GM12891 (cell line): ENCODE data around the gene PRMT5.
"Not testable (repeated sequence)": the region's sequence is repeated elsewhere in the genome, so short reads cannot be mapped to it uniquely, and the experiment has no call there.

Experiments used
- DNase-seq: peaks from one replicate; pipeline ENCODE4 v3.0.0; 2011; ENCODE audit warnings: low spot score; ENCODE audit not compliant: insufficient read length
- FAIRE-seq: peaks from 2 replicates; lab custom pipeline; 2011; peaks lifted over from hg19 to GRCh38; lab: Jason Lieb, UNC
- PAX5 ChIP-seq: IDR thresholded peaks from 2 replicates; pipeline ENCODE4 v1.6.1; 2011; ENCODE audit warnings: low read length, moderate library complexity, mild to moderate bottlenecking; ENCODE audit not compliant: insufficient read depth, severe bottlenecking
- POLR2A ChIP-seq: IDR thresholded peaks from 2 replicates; pipeline ENCODE4 v1.6.1; 2011; ENCODE audit warnings: low read depth, low read length, control low read depth
- POLR2AphosphoS5 ChIP-seq: IDR thresholded peaks from 2 replicates; pipeline ENCODE4 v1.6.1; 2011; ENCODE audit warnings: low read depth, low read length, control low read depth
- POU2F2 ChIP-seq: IDR thresholded peaks from 2 replicates; pipeline ENCODE4 v1.6.1; 2011; ENCODE audit warnings: low read depth, mild to moderate bottlenecking, control low read depth, low read length, moderate library complexity
- SPI1 ChIP-seq: IDR thresholded peaks from 2 replicates; pipeline ENCODE4 v1.6.1; 2011; ENCODE audit warnings: low read depth, low read length, control low read depth
- TAF1 ChIP-seq: IDR thresholded peaks from 2 replicates; pipeline ENCODE4 v1.6.1; 2011; ENCODE audit warnings: low read depth, low read length, control low read depth

PRMT5 gene

DNA sequence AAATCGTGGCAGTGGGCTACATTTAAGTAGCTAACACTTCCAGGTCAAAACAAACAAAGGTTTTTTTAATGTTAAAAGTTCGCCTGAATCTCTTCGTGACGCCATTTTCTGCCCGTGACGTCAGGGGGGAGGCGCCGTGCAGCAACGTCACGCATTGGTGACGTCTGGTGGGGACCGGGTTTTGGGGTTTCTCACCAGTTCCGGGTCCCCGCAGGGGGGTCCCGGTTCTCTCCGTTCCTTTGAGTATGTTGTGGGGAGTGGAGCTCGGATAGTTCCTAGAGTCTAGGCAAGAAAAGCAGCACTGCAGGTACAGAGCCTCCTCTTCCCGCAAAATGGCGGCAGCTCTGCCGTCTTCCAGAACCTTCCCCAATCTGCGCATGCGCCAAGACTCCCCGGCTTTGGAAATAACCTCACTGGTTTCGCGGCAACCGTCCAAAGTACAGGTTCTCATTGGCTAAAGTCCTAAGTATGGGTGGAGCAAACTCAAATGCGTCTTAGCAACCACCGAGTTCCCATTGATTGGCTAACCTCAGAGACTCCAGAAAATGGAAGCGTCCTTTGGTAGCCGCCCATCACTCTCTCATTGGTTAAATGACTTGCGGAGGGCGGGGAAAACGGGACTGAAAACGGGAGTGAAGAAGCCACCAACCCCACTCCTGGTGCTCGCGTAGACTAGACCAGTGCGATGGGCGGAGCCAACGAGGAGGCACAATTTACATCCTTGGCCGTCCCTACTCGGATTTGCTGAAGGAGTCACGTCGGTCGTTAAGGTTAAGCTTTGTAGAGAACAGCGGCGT is 10.2 kb downstream of the PRMT5 start, which contains the start of gene RBM23:
RBM23 (minus strand) TSS at position 346 of the 797 bp plus-strand sequence.
- FAIRE-seq (peak; percentile 94), DNase-seq (peak; percentile 76)
- TF ChIP-seq TAF1: peak; percentile 61; the same call in 1 of the 2 replicates
- peak; percentile 86 for TF ChIP-seq POLR2AphosphoS5
- TF ChIP-seq PAX5: no peak
- TF ChIP-seq POLR2A: peak; percentile 85
- TF ChIP-seq POU2F2: peak; percentile 57; the same call in 1 of the 2 replicates
- TF ChIP-seq SPI1: no peak

DNA sequence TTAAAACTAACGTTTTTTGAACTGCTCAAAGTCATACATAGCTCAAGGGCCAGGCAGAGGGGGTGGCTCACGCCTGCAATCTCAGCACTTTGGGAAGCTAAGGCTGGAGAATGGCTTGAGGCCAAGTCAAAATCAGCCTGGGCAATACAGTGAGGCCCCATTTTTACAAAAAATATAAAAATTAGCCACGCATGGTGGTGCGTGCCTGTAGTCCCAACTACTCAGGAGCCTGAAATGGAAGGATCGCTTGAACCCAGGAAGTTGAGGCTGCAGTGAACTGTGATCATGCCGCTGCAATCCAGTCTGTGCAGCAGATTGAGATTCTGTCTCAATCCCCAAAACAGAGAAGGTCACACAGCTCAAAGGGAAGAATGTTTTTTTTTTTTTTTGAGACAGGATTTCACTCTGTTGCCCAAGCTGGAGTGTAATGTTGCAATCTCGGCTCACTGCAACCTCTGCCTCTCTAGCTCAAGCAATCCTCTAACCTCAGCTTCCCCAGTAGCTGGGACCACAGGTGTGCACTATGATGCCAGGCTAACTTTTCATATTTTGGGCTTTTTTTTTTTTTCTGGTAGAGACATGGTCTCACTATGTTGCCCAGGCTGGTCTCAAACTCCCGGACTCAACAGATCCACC is 13.2 kb downstream of the PRMT5 start:
- TF ChIP-seq POLR2AphosphoS5: peak; percentile 28; the same call in 1 of the 2 replicates
- TF ChIP-seq TAF1: no peak
- DNase-seq (no peak), FAIRE-seq (no peak)

DNA sequence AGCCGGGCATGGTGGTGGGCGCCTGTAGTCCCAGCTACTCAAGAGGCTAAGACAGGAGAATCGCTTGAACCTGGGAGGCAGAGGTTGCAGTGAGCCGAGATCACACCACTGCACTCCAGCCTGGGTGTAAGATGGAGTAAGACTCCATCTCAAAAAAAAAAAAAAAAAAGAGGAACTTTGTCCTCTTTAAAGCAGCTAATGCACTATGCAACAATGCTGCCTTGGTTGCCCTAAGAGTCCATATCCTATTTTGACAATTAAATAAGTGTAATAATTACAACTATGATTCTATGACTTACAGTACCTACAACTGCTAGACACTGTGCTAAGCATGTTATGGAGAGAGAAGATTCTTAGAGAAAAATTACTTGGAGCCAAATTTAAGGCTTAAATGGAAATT is 14.3 kb downstream of the PRMT5 start:
- not testable (repeated sequence) for FAIRE-seq, DNase-seq

DNA sequence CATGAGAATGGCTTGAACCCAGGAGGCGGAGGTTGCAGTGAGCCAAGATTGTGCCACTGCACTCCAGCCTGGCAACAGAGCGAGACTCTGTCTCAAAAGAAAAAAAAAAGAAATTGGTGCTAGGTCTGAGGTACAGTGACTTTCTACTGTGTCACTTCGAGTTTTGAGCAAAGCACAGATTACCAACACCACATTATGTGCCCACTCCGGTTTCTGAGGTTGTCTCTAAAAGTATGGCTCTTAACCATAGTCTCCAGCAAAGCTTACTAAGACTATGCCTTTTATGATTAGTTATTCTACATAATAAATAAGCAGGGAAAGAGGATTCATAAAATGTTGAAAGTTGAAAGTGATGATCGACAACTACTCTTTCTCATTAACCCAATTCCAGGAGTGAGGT is 18.3 kb downstream of the PRMT5 start:
- no peak for TF ChIP-seq TAF1
- no peak for TF ChIP-seq POLR2AphosphoS5
- FAIRE-seq: no peak
- DNase-seq: no peak

DNA sequence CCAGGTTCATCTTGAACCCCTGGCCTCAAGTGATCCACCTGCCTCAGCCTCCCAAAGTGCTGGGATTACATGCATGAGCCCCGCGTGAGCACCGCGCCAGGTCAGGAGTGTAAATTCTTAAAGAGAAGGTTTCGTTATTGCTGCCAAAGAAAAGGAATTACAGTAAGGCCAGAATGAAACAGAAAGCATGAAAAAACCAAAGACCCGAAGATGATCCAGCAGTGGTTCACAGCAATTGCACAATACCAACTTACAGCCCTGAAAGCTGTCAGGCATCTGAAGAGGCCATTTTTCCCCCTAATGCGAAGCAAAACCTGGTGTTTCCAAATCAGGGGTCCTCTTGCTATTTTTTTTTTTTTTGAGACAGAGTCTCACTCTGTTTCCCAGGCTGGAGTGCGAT is 20.6 kb downstream of the PRMT5 start:
- FAIRE-seq (no peak), DNase-seq (no peak)
- TF ChIP-seq POLR2AphosphoS5: no peak

DNA sequence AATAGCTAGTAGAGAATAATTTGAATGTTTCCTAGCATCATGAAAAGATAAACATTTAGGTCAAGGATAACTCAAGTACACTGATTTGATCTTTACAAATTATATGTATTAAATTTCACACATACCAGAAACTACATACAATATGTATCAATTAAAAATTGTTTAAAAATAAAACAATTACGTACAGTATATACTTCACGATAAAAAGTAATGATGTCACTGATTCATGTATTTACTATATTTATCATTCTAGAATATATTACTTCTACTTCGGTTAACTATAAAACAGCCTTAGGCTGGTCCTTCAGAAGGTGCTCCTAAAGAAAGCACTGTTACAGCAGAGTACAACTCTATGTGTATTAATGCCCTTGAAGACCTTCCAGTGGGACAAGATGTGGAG is 21.7 kb downstream of the PRMT5 start:
- DNase-seq (no peak), FAIRE-seq (no peak)
- TF ChIP-seq PAX5: no peak
- TF ChIP-seq TAF1: no peak
- no peak for TF ChIP-seq SPI1
- no peak for TF ChIP-seq POU2F2
- no peak for TF ChIP-seq POLR2AphosphoS5
- TF ChIP-seq POLR2A: no peak

DNA sequence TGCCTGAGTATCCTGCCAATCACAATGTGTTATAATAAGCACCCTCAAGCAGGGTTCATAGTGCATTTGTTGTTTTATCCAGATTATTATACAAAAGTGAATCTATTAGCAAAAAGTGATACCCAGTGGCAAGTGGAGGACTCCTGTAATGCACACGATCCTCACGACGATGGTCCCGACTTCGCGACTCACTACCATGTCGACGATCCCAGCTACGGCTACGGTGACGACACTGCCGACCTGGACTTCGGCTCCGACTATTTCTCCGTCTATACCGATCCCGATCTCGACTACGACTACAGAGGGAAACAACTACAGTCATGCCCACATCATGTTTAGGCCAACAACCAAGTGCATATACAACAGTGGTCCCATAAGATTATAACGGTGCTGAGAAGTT is 23.1 kb downstream of the PRMT5 start:
- TF ChIP-seq SPI1 (no peak), POU2F2 (no peak), POLR2A (no peak), POLR2AphosphoS5 (no peak), PAX5 (no peak), TAF1 (no peak)
- FAIRE-seq (no peak), DNase-seq (no peak)

DNA sequence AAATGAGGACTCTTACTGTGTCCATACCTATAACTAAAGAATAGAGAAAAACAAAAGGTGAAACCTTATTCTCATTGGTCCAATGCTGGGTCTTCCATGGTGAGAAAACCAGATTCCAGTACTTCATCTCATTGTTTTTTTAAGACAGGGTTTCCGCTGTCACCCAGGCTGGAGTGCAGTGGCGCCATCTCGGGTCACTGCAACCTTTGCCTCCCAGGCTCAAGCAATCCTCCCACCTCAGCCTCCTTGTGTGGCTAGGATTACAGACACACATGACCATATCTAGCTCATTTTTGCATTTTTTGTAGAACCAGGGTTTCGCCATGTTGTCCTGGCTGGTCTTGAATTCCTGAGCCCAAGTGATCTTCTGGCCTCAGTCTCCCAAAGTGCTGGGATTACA is 23.5 kb downstream of the PRMT5 start:
- TF ChIP-seq POLR2A (no peak), SPI1 (no peak), POU2F2 (no peak), PAX5 (no peak), POLR2AphosphoS5 (no peak), TAF1 (no peak)

DNA sequence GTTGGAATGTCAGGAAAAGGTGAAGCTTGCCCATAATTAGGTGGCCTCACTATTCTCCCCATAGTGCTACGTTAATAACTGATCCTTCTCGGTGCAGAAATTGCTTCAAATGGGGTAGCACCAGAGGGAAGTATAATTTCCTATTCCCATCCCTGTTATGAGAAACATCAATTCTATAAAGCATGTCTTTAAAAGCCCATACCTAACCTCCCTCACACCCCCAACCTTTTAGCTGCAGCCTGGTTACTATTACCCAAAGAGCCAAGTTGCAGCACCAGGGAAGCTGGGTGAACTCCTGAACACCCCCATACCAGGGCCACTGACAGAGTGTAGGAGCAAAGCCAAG is 25.5 kb downstream of the PRMT5 start:
- no peak for DNase-seq
- no peak for TF ChIP-seq SPI1
- no peak for TF ChIP-seq PAX5
- no peak for TF ChIP-seq POLR2AphosphoS5
- no peak for TF ChIP-seq TAF1
- TF ChIP-seq POLR2A: no peak
- TF ChIP-seq POU2F2: no peak
- no peak for FAIRE-seq

More for the DNA sequence above, 23.5 kb downstream of the PRMT5 start:
- no peak for FAIRE-seq
- no peak for DNase-seq

DNA sequence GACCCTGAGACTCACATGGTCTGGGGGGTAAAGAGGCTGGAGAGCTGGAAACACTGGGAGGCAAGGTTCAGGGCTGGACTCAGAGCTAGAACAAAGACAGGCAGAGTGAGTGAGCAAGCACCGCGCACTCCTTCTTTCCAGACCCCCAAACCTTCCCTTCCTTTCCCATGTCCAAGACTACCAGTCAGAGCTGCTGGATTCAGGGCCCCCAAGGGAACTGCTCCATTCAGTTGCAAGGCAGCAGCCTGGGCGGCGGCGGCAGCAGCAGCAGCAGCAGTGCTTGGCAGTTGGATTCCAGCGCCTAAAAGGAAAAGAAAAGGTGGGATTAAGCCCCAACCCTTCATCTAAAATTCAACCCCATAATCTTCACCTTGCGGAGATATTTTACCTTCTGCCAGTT is 27.4 kb downstream of the PRMT5 start:
- TF ChIP-seq POLR2AphosphoS5 (no peak), TAF1 (no peak), PAX5 (no peak), SPI1 (no peak), POLR2A (no peak), POU2F2 (no peak)
- FAIRE-seq (no peak), DNase-seq (no peak)
